ENCODE results near the gene ACOT2. TPM values are rescaled to one million over a fixed set of nuclear protein-coding genes. Genes with fewer than 3 reads are reported as not detected.

Gene ACOT2
- total RNA-seq, 6 experiments from 2014 or later = 53.3 to 160 (median 112) TPM

DNA sequence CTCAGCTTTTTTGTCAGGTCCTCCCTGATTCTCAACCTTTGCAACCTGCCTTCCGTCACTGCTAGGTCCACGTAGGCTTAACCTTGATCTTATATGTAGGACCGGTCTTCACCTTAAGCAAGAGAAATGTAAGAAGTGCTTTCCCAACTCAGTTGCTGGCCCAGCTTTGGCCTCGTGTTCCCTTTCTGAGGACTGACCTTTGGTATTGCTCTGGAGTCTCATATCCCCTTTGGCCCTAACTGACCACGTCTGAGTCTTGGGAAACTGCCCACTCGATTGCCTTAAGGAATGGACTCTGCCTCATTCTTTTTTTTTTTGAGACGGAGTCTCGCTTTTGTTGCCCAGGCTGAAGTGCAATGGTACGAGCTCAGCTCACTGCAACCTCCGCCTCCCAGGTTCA is 51.3 kb downstream of the ACOT2 start:
- Histone ChIP-seq H3K27me3 (no peaks in the 10 kb centered on the region), H3K4me1 (peaks cover 0 to 13% (median 3%) of the 10 kb centered on the region in 4 donors), H3K36me3 (no peaks in the 10 kb centered on the region), H3K4me3 (no peak overlapping the region), H3K27ac (no peak overlapping the region), H3K9me3 (no peaks in the 10 kb centered on the region)
- TF ChIP-seq, protein P1, sequence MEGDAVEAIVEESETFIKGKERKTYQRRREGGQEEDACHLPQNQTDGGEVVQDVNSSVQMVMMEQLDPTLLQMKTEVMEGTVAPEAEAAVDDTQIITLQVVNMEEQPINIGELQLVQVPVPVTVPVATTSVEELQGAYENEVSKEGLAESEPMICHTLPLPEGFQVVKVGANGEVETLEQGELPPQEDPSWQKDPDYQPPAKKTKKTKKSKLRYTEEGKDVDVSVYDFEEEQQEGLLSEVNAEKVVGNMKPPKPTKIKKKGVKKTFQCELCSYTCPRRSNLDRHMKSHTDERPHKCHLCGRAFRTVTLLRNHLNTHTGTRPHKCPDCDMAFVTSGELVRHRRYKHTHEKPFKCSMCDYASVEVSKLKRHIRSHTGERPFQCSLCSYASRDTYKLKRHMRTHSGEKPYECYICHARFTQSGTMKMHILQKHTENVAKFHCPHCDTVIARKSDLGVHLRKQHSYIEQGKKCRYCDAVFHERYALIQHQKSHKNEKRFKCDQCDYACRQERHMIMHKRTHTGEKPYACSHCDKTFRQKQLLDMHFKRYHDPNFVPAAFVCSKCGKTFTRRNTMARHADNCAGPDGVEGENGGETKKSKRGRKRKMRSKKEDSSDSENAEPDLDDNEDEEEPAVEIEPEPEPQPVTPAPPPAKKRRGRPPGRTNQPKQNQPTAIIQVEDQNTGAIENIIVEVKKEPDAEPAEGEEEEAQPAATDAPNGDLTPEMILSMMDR (IDR thresholded peaks at IDR 0.05) = no peak
- peak in 3 of 4 donors; percentile 53 to 80 (median 80) for ATAC-seq
- DNase-seq = peak in 1 of 3 donors; percentile 51
- intact Hi-C loops (cut with DNase I) = no loop called here
- WGBS (ENCODE audit: insufficient coverage, low coverage, low lambda C conversion rate, missing lambda C conversion rate) = 41% methylated on average over 9 of the region's 10 CpGs

DNA sequence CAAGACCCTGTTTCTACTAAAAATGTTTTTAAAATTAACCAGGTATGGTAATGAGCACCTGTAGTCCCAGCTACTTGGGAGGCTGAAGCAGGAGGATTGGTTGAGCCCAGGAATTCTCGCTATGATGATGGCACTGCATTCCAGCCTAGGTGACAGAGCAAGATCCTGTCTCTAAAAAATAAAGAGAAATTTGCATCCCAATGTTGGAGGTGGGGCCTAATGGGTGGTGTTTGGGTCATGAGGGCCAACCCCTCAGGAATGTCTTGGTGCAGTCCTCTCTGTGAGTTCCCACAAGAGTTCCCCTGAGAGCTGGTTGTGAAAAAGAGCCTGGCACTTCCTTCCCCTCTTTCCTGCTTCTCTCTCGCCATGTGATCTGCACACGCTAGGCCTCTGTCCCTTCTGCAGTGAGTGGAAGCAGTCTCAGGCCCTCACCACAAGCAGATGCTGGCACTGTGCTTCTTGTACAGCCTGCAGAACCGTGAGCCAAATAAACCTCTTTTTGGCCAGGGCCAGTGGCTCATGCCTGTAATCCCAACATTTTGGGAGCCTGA is 54.6 kb downstream of the ACOT2 start:
- no peak for DNase-seq
- intact Hi-C loops (cut with DNase I) = no loop called here
- Histone ChIP-seq H3K27ac (no peak overlapping the region), H3K4me3 (no peak overlapping the region), H3K36me3 (peaks cover 0 to 3% (median 0%) of the 10 kb centered on the region in 4 donors), H3K4me1 (peaks cover 0 to 13% (median 3%) of the 10 kb centered on the region in 4 donors), H3K27me3 (no peaks in the 10 kb centered on the region), H3K9me3 (no peaks in the 10 kb centered on the region)
- TF ChIP-seq POLR2A (IDR thresholded peaks at IDR 0.05) = no peak
- TF ChIP-seq, protein P1 (IDR thresholded peaks at IDR 0.05) = no peak
- 86% methylated on average over 4 of the region's 4 CpGs for WGBS (ENCODE audit: insufficient coverage, low coverage, low lambda C conversion rate, missing lambda C conversion rate)
- ATAC-seq = no peak

Other genes with a start within 250 kb of the ACOT2 start
- 10 to 100 TPM; 28.3 to 48.4 (median 43.7) TPM for gene NUMB, start 110.7 kb upstream of the ACOT2 start, total RNA-seq
- gene RIOX1, start 78.3 kb upstream of the ACOT2 start, total RNA-seq = 10 to 100 TPM in 2 of 6 experiments, 1 to 10 TPM in 4; 4.7 to 12.4 (median 5.7) TPM
- 10 to 100 TPM; 10.2 to 37.5 (median 27.0) TPM for gene ACOT1, start 32.1 kb upstream of the ACOT2 start, total RNA-seq
- gene HEATR4, start 10.3 kb upstream of the ACOT2 start, total RNA-seq = 1 to 10 TPM in 2 of 6 experiments, under 1 TPM in 4; 0.07 to 1.9 (median 0.63) TPM
- gene ACOT4, start 22.7 kb downstream of the ACOT2 start, total RNA-seq = 10 to 100 TPM in 3 of 6 experiments, 1 to 10 TPM in 3; 6.2 to 14.4 (median 9.3) TPM
- 1 to 10 TPM in 2 of 6 experiments, under 1 TPM in 2, not detected in 2; 0.49 to 1.4 (median 0.94) TPM for gene ACOT6, start 43.3 kb downstream of the ACOT2 start, total RNA-seq
- gene DNAL1, start 75.8 kb downstream of the ACOT2 start, total RNA-seq = 1 to 10 TPM; 2.7 to 5.7 (median 3.2) TPM
- gene PNMA1, start 145.2 kb downstream of the ACOT2 start, total RNA-seq = 1 to 10 TPM; 1.7 to 7.6 (median 3.7) TPM